ENCODE measurements around the gene KLF7. TPM values are rescaled to one million over a fixed set of nuclear protein-coding genes. Genes with fewer than 3 reads are reported as not detected.

The KLF7 gene
- total RNA-seq, 2 experiments from 2014 or later, result 90.1 to 96.9 TPM

DNA sequence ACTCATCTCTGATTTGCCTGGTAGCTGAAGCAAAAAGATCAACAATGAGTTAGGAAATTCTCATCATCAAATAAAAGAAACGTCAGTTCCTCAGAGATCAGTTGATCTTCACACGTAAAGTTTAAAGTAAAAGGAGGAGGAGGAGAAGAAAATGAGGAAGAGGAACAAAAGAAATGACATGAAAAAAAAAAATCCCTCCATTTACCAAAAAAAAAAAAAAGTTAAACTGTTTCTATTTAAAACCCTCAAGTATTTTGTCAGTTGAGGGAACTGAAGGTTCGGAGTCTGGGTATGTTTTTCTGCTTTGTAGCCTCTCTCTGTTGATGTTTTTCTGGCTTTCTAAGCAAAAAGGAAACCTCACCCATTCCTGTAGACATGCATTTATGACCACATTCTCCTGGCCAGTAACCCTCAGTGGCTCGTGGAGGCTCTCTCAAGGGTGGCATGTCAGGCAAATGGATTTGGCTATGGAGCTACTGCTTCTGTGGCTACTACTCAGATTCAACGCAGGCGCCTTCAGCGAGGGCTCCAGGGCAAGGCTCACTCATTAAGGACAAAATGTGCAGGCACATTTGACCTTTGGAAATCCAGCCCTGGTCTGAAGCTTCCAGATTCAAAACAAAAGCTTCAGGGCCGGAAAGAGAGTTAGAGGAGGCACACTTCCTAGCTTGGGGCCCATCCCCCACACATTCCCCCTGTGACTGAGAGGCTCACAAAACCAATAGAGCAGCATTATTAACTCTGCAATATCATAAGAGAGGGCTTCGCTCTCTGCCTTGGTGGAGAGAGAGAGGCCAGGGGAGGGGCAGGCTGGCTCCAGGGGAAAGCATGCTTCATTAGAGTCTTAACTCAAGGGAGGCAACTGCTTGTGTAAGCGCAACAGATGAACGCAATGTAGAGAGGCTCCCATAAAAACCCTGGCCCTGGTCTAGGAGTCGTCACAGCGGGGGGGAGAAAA, 22.3 kb downstream of the KLF7 start:
- intact Hi-C loops (cut with DNase I, micrococcal nuclease), result loop anchor here (1.0 to 2.0 kb wide), 5 partner anchors 8 to 331 kb away; no protein-coding TSS in a partner anchor
- Mint-ChIP-seq H3K9me3 (no peaks in the 10 kb centered on the region), H3K4me3 (peak overlapping the region; percentile 49), H3K27me3 (no peaks in the 10 kb centered on the region), H3K4me1 (ENCODE audit: low read depth) (peaks cover 69% of the 10 kb centered on the region), H3K36me3 (ENCODE audit: low read depth) (peaks cover 26% of the 10 kb centered on the region), H3K27ac (peak overlapping the region; percentile 89)
- CTCF ChIA-PET, result interaction anchor here (1.3 to 4.8 kb wide), 5 partner anchors 12 to 330 kb away, joined by 4 to 44 read pairs (median 6); partner anchors contain the start of gene KLF7
- peak; percentile 74 for ATAC-seq (ENCODE audit: poor library complexity)
- Histone ChIP-seq H3K27me3 (ENCODE audit: control insufficient read depth in 1 of 2, insufficient read depth in 2 of 2, low read length in 2 of 2) (no peaks in the 10 kb centered on the region), H3K4me1 (ENCODE audit: insufficient read depth, low read length) (peaks cover 43% of the 10 kb centered on the region), H3K27ac (ENCODE audit: low read depth in 1 of 2, low read length in 2 of 2) (peak overlapping the region; percentile 89 to 91), H3K4me3 (ENCODE audit: low read length) (peak overlapping the region; percentile 52), H3K36me3 (ENCODE audit: insufficient read depth, low read length) (no peaks in the 10 kb centered on the region), H3K9me3 (ENCODE audit: control insufficient read depth in 1 of 2, insufficient read depth in 1 of 2, low read length in 2 of 2) (no peaks in the 10 kb centered on the region)
- TF ChIP-seq, protein P1, sequence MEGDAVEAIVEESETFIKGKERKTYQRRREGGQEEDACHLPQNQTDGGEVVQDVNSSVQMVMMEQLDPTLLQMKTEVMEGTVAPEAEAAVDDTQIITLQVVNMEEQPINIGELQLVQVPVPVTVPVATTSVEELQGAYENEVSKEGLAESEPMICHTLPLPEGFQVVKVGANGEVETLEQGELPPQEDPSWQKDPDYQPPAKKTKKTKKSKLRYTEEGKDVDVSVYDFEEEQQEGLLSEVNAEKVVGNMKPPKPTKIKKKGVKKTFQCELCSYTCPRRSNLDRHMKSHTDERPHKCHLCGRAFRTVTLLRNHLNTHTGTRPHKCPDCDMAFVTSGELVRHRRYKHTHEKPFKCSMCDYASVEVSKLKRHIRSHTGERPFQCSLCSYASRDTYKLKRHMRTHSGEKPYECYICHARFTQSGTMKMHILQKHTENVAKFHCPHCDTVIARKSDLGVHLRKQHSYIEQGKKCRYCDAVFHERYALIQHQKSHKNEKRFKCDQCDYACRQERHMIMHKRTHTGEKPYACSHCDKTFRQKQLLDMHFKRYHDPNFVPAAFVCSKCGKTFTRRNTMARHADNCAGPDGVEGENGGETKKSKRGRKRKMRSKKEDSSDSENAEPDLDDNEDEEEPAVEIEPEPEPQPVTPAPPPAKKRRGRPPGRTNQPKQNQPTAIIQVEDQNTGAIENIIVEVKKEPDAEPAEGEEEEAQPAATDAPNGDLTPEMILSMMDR (IDR thresholded peaks at IDR 0.05), result no peak
- DNase-seq, result peak; percentile 35 to 80 (median 60)
- POLR2A ChIA-PET, result interaction anchor here (0.6 to 8.0 kb wide), 30 partner anchors 9 to 1123 kb away, joined by 3 to 463 read pairs (median 5); partner anchors contain the start of genes CCNYL1, CREB1, KLF7 and METTL21A

DNA sequence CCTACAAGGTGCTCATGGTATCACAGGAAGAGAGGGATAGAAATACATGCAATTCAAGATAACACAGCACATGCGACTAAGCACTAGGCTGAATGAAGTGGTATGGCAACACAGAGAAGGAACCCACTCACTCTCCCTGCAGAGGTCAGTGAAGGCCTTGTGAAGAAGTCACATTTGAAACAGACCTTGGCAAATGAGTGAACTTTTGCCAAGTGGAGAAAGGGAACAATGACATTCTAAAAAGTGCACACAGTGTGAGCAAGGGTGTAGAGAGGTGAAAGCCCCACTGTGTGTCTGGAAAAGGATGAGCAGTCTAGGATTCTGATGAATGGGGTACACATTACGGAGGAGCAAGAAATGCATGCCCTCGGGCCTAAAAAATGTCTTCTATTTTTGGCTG, 23.3 kb downstream of the KLF7 start:
- H3K27ac Mint-ChIP-seq, result peak overlapping the region; percentile 89
- no peaks in the 10 kb centered on the region for H3K9me3 ChIP-seq (ENCODE audit: control insufficient read depth in 1 of 2, insufficient read depth in 1 of 2, low read length in 2 of 2)
- peaks cover 43% of the 10 kb centered on the region for H3K4me1 ChIP-seq (ENCODE audit: insufficient read depth, low read length)
- H3K4me3 ChIP-seq (ENCODE audit: low read length), result peak overlapping the region; percentile 19
- TF ChIP-seq, protein P1 (IDR thresholded peaks at IDR 0.05), result no peak
- intact Hi-C loops (cut with DNase I, micrococcal nuclease), result loop anchor here in 1 of 2 experiments (2.0 kb wide), 1 partner anchor 332 kb away; no protein-coding TSS in a partner anchor
- no peaks in the 10 kb centered on the region for H3K36me3 ChIP-seq (ENCODE audit: insufficient read depth, low read length)
- H3K9me3 Mint-ChIP-seq, result no peaks in the 10 kb centered on the region
- POLR2A ChIA-PET, result interaction anchor here (0.6 to 8.0 kb wide), 24 partner anchors 8 to 1124 kb away, joined by 3 to 463 read pairs (median 6); partner anchors contain the start of genes CREB1, KLF7, METTL21A and PIKFYVE
- H3K27me3 Mint-ChIP-seq, result no peaks in the 10 kb centered on the region
- ATAC-seq (ENCODE audit: poor library complexity) (peak; percentile 18), DNase-seq (peak in 4 of 14 experiments; percentile 30 to 68 (median 49))
- H3K36me3 Mint-ChIP-seq (ENCODE audit: low read depth), result peaks cover 20% of the 10 kb centered on the region
- peak overlapping the region; percentile 89 to 91 for H3K27ac ChIP-seq (ENCODE audit: low read depth in 1 of 2, low read length in 2 of 2)
- H3K4me3 Mint-ChIP-seq, result peak overlapping the region; percentile 49
- peaks cover 71% of the 10 kb centered on the region for H3K4me1 Mint-ChIP-seq (ENCODE audit: low read depth)
- no peaks in the 10 kb centered on the region for H3K27me3 ChIP-seq (ENCODE audit: control insufficient read depth in 1 of 2, insufficient read depth in 2 of 2, low read length in 2 of 2)
- CTCF ChIA-PET, result interaction anchor here (0.9 to 4.8 kb wide), 8 partner anchors 11 to 331 kb away, joined by 3 to 44 read pairs (median 5); partner anchors contain the start of gene KLF7

DNA sequence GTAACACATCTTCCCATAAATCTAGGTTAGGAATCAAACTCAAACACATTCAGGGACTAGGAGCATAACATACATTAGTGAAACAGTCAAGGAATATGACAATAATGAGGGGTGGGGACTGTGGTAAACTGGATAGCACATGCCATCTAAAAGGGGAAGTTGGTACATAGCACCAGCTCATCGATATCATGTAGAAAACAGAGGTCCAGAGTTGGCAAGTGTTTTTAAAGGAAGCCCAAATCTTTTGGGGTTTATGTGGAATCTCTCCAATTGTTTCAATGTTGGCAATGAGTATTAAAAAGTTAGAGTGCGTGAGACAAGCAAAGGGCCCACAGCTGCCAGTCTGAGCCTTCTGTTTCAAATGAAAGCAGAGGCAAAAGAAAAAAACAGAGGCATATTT, 24.4 kb downstream of the KLF7 start:
- H3K9me3 ChIP-seq (ENCODE audit: control insufficient read depth in 1 of 2, insufficient read depth in 1 of 2, low read length in 2 of 2), result no peaks in the 10 kb centered on the region
- Mint-ChIP-seq H3K4me1 (ENCODE audit: low read depth) (peaks cover 72% of the 10 kb centered on the region), H3K4me3 (peak overlapping the region; percentile 49), H3K27me3 (no peaks in the 10 kb centered on the region), H3K36me3 (ENCODE audit: low read depth) (peaks cover 20% of the 10 kb centered on the region), H3K27ac (peak overlapping the region; percentile 89), H3K9me3 (no peaks in the 10 kb centered on the region)
- TF ChIP-seq, protein P1 (IDR thresholded peaks at IDR 0.05), result no peak
- CTCF ChIA-PET, result interaction anchor here (0.9 to 4.8 kb wide), 5 partner anchors 24 to 332 kb away, joined by 3 to 44 read pairs (median 4); partner anchors contain the start of gene KLF7
- peaks cover 49% of the 10 kb centered on the region for H3K4me1 ChIP-seq (ENCODE audit: insufficient read depth, low read length)
- no peak overlapping the region for H3K4me3 ChIP-seq (ENCODE audit: low read length)
- intact Hi-C loops (cut with DNase I, micrococcal nuclease), result no loop called here
- H3K27ac ChIP-seq (ENCODE audit: low read depth in 1 of 2, low read length in 2 of 2), result peak overlapping the region; percentile 89 to 91
- DNase-seq (no peak), ATAC-seq (ENCODE audit: poor library complexity) (no peak)
- no peaks in the 10 kb centered on the region for H3K36me3 ChIP-seq (ENCODE audit: insufficient read depth, low read length)
- no peaks in the 10 kb centered on the region for H3K27me3 ChIP-seq (ENCODE audit: control insufficient read depth in 1 of 2, insufficient read depth in 2 of 2, low read length in 2 of 2)
- POLR2A ChIA-PET, result interaction anchor here (1.0 to 8.0 kb wide), 8 partner anchors 11 to 484 kb away, joined by 3 to 463 read pairs (median 10); partner anchors contain the start of genes CREB1, KLF7 and METTL21A
